ENCODE data around the gene ZFAND2A. TPM values are rescaled to one million over a fixed set of nuclear protein-coding genes. Genes with fewer than 3 reads are reported as not detected.
"Not testable (repeated sequence)": the region's sequence is repeated elsewhere in the genome, so short reads cannot be mapped to it uniquely, and the experiment has no call there.

The ZFAND2A gene
- total RNA-seq, 6 donors from 2014 or later = 12.5 to 45.1 (median 21.6) TPM

DNA sequence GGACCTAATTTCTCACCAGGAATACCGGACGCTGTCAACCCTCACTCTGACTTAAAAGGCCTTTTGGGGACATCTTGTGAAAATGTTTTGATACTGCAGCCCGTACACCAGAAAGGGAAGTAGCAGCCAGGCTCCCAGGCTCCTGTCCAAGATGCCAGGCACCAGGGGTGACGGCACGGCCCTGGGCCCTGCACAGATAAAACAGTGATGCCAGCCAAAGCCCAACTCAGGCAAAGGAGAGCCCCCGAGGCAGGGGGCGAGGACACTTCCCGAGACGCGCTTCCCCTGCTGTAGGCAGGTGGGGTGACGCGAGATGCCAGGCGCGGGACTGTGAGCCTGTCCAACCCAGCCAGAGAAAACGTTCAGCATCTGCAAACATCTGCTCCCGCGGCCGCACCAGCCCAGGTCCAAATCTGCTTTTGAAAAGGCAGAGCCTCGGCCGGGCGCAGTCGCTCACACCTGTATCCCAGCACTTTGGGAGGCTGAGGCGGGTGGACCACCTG is 15.7 kb downstream of the ZFAND2A start:
- ATAC-seq (ENCODE audit: low FRiP score in 2 of 2) (peak; percentile 46 to 53), DNase-seq (peak; percentile 30 to 56)
- TF ChIP-seq EP300 (IDR thresholded peaks at IDR 0.05) = no peak
- TF ChIP-seq, protein P1, sequence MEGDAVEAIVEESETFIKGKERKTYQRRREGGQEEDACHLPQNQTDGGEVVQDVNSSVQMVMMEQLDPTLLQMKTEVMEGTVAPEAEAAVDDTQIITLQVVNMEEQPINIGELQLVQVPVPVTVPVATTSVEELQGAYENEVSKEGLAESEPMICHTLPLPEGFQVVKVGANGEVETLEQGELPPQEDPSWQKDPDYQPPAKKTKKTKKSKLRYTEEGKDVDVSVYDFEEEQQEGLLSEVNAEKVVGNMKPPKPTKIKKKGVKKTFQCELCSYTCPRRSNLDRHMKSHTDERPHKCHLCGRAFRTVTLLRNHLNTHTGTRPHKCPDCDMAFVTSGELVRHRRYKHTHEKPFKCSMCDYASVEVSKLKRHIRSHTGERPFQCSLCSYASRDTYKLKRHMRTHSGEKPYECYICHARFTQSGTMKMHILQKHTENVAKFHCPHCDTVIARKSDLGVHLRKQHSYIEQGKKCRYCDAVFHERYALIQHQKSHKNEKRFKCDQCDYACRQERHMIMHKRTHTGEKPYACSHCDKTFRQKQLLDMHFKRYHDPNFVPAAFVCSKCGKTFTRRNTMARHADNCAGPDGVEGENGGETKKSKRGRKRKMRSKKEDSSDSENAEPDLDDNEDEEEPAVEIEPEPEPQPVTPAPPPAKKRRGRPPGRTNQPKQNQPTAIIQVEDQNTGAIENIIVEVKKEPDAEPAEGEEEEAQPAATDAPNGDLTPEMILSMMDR (IDR thresholded peaks at IDR 0.05) = peak in 2 of 6 experiments; percentile 31 to 38
- no peak for TF ChIP-seq POLR2AphosphoS5 (IDR thresholded peaks at IDR 0.05)
- Histone ChIP-seq H3K27ac (no peak overlapping the region), H3K27me3 (no peaks in the 10 kb centered on the region), H3K4me1 (no peaks in the 10 kb centered on the region), H3K36me3 (peaks cover 0 to 6% (median 4%) of the 10 kb centered on the region in 4 donors), H3K9me3 (no peaks in the 10 kb centered on the region), H3K4me3 (no peak overlapping the region)
- WGBS, 2 donors = 45 to 47% methylated on average over 10 to 23 of the region's 23 CpGs

DNA sequence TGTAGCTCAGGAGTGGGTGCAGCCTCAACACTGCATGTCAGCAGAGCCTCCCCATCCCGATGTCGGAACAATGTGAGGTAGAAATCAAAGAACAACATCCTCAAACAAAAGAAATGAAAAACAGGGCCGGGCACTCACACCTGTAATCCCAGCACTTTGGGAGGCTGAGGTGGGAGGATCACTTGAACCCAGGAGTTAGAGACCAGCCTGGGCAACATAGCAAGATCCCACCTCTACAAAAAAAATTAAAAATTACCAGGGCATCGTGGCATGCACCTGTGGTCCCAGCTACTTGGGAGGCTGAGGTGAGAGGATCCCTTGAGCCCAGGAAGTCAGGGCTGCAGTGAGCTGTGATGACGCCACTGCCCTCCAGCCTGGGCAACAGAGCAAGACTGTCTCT is 17.0 kb downstream of the ZFAND2A start:
- H3K27me3 ChIP-seq; H3K4me1 ChIP-seq; H3K9me3 ChIP-seq; H3K27ac ChIP-seq; DNase-seq; ATAC-seq (ENCODE audit: low FRiP score in 2 of 2); H3K4me3 ChIP-seq; H3K36me3 ChIP-seq: not testable (repeated sequence)
- 78 to 89% methylated on average over 5 of the region's 5 CpGs for WGBS, 2 donors

DNA sequence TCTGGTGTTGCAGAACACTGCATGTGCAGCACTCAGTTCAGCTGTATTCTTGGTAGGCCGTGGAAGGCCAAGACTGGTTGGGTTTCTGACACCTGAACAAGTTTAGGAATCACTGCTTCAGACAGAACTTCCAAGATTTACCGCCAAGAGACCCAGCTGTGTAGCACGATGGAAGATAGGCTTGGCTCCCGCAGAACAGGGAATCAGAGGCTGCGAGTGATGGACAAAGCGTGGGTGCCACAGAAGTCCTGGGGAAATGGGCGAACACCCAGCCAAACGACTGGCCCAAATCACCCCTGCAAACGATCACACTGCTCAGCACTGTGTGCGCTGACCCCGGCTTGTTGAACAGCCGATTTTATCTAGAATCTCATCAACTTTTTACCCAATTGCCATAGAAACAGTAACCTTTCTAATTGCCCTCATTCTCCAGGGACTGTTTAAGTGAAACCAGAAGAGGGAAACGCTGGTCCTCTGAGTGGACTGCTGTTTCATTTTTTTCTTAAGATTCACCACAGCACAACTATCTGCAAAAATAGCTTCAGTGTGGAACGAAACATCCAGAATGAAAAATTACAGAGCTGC is 17.9 kb downstream of the ZFAND2A start:
- Histone ChIP-seq H3K36me3 (no peaks in the 10 kb centered on the region), H3K4me3 (no peak overlapping the region), H3K4me1 (peaks cover 8 to 13% (median 11%) of the 10 kb centered on the region in 4 donors), H3K27ac (no peak overlapping the region), H3K9me3 (no peaks in the 10 kb centered on the region), H3K27me3 (no peaks in the 10 kb centered on the region)
- ATAC-seq (ENCODE audit: low FRiP score in 2 of 2) (no peak), DNase-seq (no peak)
- WGBS, 2 donors = 77 to 78% methylated on average over 14 of the region's 14 CpGs
- TF ChIP-seq EP300 (IDR thresholded peaks at IDR 0.05) = no peak
- TF ChIP-seq POLR2AphosphoS5 (IDR thresholded peaks at IDR 0.05) = no peak
- TF ChIP-seq POLR2A (IDR thresholded peaks at IDR 0.05) = no peak
- TF ChIP-seq, protein P1 (IDR thresholded peaks at IDR 0.05) = no peak

DNA sequence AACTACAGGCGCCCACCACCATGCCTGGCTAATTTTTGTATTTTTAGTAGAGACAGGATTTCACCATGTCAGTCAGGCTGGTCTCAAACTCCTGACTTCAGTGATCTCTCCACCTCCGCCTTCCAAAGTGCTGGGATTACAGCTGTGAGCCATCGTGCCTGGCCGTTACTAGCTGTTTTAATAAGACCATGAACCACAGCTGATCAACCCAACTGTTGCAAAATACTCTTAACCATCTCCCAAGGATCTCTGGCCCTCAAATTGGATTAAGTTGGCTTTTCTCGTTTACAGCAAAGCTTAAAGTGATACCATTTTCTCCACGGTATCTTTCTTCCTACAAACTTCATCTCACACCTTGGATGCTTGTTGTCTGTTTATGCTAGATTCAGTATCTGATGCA is 18.3 kb downstream of the ZFAND2A start:
- no peak overlapping the region for H3K4me3 ChIP-seq
- 79 to 82% methylated on average over 6 of the region's 6 CpGs for WGBS, 2 donors
- no peak overlapping the region for H3K27ac ChIP-seq
- H3K36me3 ChIP-seq = no peaks in the 10 kb centered on the region
- no peaks in the 10 kb centered on the region for H3K9me3 ChIP-seq
- H3K27me3 ChIP-seq = no peaks in the 10 kb centered on the region
- no peak for TF ChIP-seq POLR2AphosphoS5 (IDR thresholded peaks at IDR 0.05)
- TF ChIP-seq POLR2A (IDR thresholded peaks at IDR 0.05) = no peak
- no peak for TF ChIP-seq EP300 (IDR thresholded peaks at IDR 0.05)
- TF ChIP-seq, protein P1 (IDR thresholded peaks at IDR 0.05) = no peak
- ATAC-seq (ENCODE audit: low FRiP score in 2 of 2) (no peak), DNase-seq (no peak)
- H3K4me1 ChIP-seq = peaks cover 13 to 18% (median 14%) of the 10 kb centered on the region in 4 donors

DNA sequence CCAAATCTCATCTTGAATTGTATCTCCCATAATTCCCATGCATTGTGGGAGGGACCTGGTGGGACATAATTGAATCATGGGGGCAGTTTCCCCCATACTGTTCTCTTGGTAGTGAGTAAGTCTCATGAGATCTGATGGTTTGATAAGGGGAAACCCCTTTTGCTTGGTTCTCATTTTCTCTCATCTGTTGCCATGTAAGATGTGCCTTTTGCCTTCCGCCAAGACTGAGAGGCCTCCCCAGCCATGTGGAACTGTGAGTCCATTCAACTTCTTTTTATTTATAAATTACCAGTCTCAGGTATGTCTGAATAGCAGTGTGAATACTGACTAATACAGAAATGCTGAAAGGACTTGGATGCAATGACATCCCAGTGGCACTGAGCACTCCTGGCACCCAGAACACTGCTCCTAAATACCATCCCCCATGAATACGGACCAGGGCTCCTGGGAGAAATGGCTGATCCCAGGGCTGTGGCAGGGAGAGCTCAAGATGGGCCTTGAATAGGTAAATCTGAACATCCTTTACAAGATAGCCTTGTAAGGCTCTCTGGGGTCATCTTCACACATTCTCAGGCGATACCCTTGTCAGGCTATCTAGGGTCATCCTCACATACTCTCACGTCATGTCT is 19.4 kb downstream of the ZFAND2A start:
- Histone ChIP-seq H3K4me3 (no peak overlapping the region), H3K4me1 (peaks cover 13 to 19% (median 15%) of the 10 kb centered on the region in 4 donors), H3K9me3 (no peaks in the 10 kb centered on the region), H3K36me3 (no peaks in the 10 kb centered on the region), H3K27me3 (no peaks in the 10 kb centered on the region), H3K27ac (no peak overlapping the region)
- WGBS, 2 donors = 89% methylated on average over 4 of the region's 4 CpGs
- no peak for DNase-seq
- no peak for TF ChIP-seq POLR2A (IDR thresholded peaks at IDR 0.05)
- TF ChIP-seq EP300 (IDR thresholded peaks at IDR 0.05) = no peak
- TF ChIP-seq, protein P1 (IDR thresholded peaks at IDR 0.05) = no peak
- TF ChIP-seq POLR2AphosphoS5 (IDR thresholded peaks at IDR 0.05) = no peak
- no peak for ATAC-seq (ENCODE audit: low FRiP score in 2 of 2)
